Occipital lobe (tissue), 2 donors: ENCODE data around the gene PIK3R3. TPM values are rescaled to one million over a fixed set of nuclear protein-coding genes. Genes with fewer than 3 reads are reported as not detected.

Experiments used
- small RNA-seq: library from RNA; depleted of rRNA; stranded (forward); fragments of <200 nt; gene quantifications from one replicate; pipeline ENCODE3, GENCODE V24; 2014
- total RNA-seq: library from RNA; depleted of rRNA; stranded (reverse); fragments of >200 nt; gene quantifications from one replicate; pipeline ENCODE4 v1.2.3, GENCODE V29; 2014

The PIK3R3 gene
- total RNA-seq, 1 donor from 2014 or later: 25.3 TPM

Small RNAs within 50 kb of the gene (small RNA-seq; reads per million reads assigned to genes)
- gene AL358075.3: not detected
- not detected for gene AL672043.1

Other genes with a start within 250 kb of the PIK3R3 start
- 0.31 TPM for gene TSPAN1, start 42.5 kb upstream of the PIK3R3 start, total RNA-seq
- not detected for gene P3R3URF, start 43.9 kb upstream of the PIK3R3 start, total RNA-seq
- gene POMGNT1, start 65.8 kb upstream of the PIK3R3 start, total RNA-seq: 33.4 TPM
- gene LURAP1, start 70.7 kb upstream of the PIK3R3 start, total RNA-seq: 5.5 TPM
- 1.1 TPM for gene RAD54L, start 115.1 kb upstream of the PIK3R3 start, total RNA-seq
- gene LRRC41, start 171.0 kb upstream of the PIK3R3 start, total RNA-seq: 50.8 TPM
- 219 TPM for gene UQCRH, start 171.1 kb upstream of the PIK3R3 start, total RNA-seq
- 7.2 TPM for gene NSUN4, start 208.2 kb upstream of the PIK3R3 start, total RNA-seq